ENCODE results near the gene CHID1. TPM values are rescaled to one million over a fixed set of nuclear protein-coding genes. Genes with fewer than 3 reads are reported as not detected.

CHID1 gene
- total RNA-seq, 1 donor from 2014 or later, result 74.6 TPM

DNA sequence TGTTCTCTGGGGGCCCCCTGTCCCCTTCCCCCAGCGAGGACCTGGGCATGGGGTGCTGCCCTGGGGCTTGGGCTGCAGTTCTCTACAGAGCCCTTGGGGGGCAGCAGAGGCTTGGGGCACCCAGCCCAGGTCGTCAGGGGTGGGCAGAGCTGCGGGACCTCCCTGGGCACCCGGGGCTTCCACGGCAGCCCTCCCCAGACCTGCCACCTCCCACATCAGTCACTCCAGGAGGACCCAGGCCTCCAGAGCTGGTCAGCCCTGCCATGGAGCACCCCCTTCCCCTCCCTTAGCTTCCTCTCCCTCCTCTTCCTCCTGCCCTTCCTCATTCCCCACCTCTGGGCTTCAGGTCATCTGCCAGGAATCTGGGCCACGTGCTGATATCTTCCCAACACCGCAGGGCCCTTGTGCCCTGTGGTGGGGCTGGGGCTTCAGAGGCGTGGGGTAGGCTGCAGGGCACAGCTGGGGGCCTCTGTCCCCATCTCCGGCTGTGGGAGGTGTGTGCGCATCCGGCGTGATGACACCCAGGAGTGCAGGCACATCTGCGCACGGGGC, 62.2 kb downstream of the CHID1 start:
- H3K9me3 Mint-ChIP-seq (ENCODE audit: unreplicated experiment), result no peaks in the 10 kb centered on the region
- TF ChIP-seq EZH2 (IDR thresholded peaks at IDR 0.05; ENCODE audit: insufficient read depth, low read length), result no peak
- TF ChIP-seq, protein P1, sequence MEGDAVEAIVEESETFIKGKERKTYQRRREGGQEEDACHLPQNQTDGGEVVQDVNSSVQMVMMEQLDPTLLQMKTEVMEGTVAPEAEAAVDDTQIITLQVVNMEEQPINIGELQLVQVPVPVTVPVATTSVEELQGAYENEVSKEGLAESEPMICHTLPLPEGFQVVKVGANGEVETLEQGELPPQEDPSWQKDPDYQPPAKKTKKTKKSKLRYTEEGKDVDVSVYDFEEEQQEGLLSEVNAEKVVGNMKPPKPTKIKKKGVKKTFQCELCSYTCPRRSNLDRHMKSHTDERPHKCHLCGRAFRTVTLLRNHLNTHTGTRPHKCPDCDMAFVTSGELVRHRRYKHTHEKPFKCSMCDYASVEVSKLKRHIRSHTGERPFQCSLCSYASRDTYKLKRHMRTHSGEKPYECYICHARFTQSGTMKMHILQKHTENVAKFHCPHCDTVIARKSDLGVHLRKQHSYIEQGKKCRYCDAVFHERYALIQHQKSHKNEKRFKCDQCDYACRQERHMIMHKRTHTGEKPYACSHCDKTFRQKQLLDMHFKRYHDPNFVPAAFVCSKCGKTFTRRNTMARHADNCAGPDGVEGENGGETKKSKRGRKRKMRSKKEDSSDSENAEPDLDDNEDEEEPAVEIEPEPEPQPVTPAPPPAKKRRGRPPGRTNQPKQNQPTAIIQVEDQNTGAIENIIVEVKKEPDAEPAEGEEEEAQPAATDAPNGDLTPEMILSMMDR (IDR thresholded peaks at IDR 0.05; ENCODE audit: insufficient read depth, low read depth, low read length), result peak; percentile 48
- peak overlapping the region; percentile 40 for H3K4me3 Mint-ChIP-seq (ENCODE audit: unreplicated experiment)
- Histone ChIP-seq H3K9me3 (ENCODE audit: insufficient read depth, low read depth, low read length) (no peaks in the 10 kb centered on the region), H3K9ac (ENCODE audit: low read length) (no peak overlapping the region), H4K20me1 (ENCODE audit: insufficient read depth, low read length) (peaks cover 79% of the 10 kb centered on the region), H3K27me3 (ENCODE audit: insufficient read depth, low read length) (no peaks in the 10 kb centered on the region), H3K4me2 (ENCODE audit: low read length) (peak overlapping the region; percentile 85), H3K4me1 (ENCODE audit: insufficient read depth, low read length) (peaks cover 42% of the 10 kb centered on the region), H3K4me3 (ENCODE audit: insufficient read depth, low read depth, low read length) (no peak overlapping the region), H2AFZ (ENCODE audit: low read depth, low read length) (no peak overlapping the region), H3K79me2 (ENCODE audit: insufficient read depth, low read length) (peaks cover 29% of the 10 kb centered on the region), H3K36me3 (ENCODE audit: insufficient read depth, low read length) (no peaks in the 10 kb centered on the region), H3K27ac (ENCODE audit: low read depth, low read length) (no peak overlapping the region)
- no peak for FAIRE-seq
- peaks cover 6% of the 10 kb centered on the region for H3K4me1 Mint-ChIP-seq (ENCODE audit: low read depth, unreplicated experiment)
- H3K36me3 Mint-ChIP-seq (ENCODE audit: low read depth, unreplicated experiment), result peaks cover 2% of the 10 kb centered on the region
- no peak for DNase-seq (ENCODE audit: low read depth)
- H3K27me3 Mint-ChIP-seq (ENCODE audit: low read depth, unreplicated experiment), result no peaks in the 10 kb centered on the region
- no peak overlapping the region for H3K27ac Mint-ChIP-seq (ENCODE audit: unreplicated experiment)

DNA sequence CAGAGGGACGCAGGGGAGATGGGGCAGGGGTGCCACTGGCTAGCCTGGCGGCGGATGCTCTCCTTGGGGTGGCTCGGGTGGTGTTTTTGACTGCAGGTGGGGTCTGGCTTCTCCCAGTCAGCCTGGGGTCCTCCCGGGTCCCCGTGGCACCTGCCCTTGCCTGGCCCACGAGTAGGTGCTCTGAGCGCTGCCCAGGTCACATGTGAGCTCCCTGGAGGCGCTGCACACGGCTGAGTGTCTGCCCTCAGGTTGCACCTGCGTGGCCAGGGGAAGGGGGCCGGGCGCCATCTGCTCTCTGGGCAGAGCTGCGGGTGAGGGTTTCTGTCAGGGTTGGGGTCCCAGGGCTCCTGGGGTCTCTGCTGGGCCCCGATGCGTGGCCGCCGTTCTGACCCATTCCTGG, 62.7 kb downstream of the CHID1 start:
- peaks cover 2% of the 10 kb centered on the region for H3K36me3 Mint-ChIP-seq (ENCODE audit: low read depth, unreplicated experiment)
- H3K27me3 ChIP-seq (ENCODE audit: insufficient read depth, low read length), result no peaks in the 10 kb centered on the region
- FAIRE-seq, result no peak

More for the DNA sequence above, 62.7 kb downstream of the CHID1 start:
- no peak overlapping the region for H3K27ac Mint-ChIP-seq (ENCODE audit: unreplicated experiment)
- Histone ChIP-seq H3K4me1 (ENCODE audit: insufficient read depth, low read length) (peaks cover 45% of the 10 kb centered on the region), H3K36me3 (ENCODE audit: insufficient read depth, low read length) (no peaks in the 10 kb centered on the region), H3K9me3 (ENCODE audit: insufficient read depth, low read depth, low read length) (no peaks in the 10 kb centered on the region), H4K20me1 (ENCODE audit: insufficient read depth, low read length) (peaks cover 73% of the 10 kb centered on the region), H2AFZ (ENCODE audit: low read depth, low read length) (no peak overlapping the region), H3K4me2 (ENCODE audit: low read length) (no peak overlapping the region), H3K9ac (ENCODE audit: low read length) (no peak overlapping the region), H3K79me2 (ENCODE audit: insufficient read depth, low read length) (peaks cover 29% of the 10 kb centered on the region), H3K4me3 (ENCODE audit: insufficient read depth, low read depth, low read length) (no peak overlapping the region), H3K27ac (ENCODE audit: low read depth, low read length) (no peak overlapping the region)
- no peak for DNase-seq (ENCODE audit: low read depth)
- H3K27me3 Mint-ChIP-seq (ENCODE audit: low read depth, unreplicated experiment), result no peaks in the 10 kb centered on the region
- H3K4me1 Mint-ChIP-seq (ENCODE audit: low read depth, unreplicated experiment), result peaks cover 6% of the 10 kb centered on the region
- H3K4me3 Mint-ChIP-seq (ENCODE audit: unreplicated experiment), result no peak overlapping the region
- no peaks in the 10 kb centered on the region for H3K9me3 Mint-ChIP-seq (ENCODE audit: unreplicated experiment)
- TF ChIP-seq, protein P1 (IDR thresholded peaks at IDR 0.05; ENCODE audit: insufficient read depth, low read depth, low read length), result no peak
- TF ChIP-seq EZH2 (IDR thresholded peaks at IDR 0.05; ENCODE audit: insufficient read depth, low read length), result no peak

Measured in astrocyte (in vitro differentiated cells and primary cell).